ENCODE results near the gene TSKS. TPM values are rescaled to one million over a fixed set of nuclear protein-coding genes. Genes with fewer than 3 reads are reported as not detected.

The TSKS gene
- total and polyA plus RNA-seq, 2 donors (not counting 3 experiments of a cell fraction or from before 2014, with no cell fraction given) = 0.03 TPM; not detected in 1

GRCh38 chr19:49772850-49773432 is 9.8 kb upstream of the TSKS start:
- CTCF ChIA-PET = interaction anchor here (1.4 kb wide), 1 partner anchor 55 kb away, joined by 3 read pairs; no protein-coding TSS in a partner anchor
- FAIRE-seq (no peak), DNase-seq (ENCODE audit: low read depth, low spot score) (no peak)
- dilution Hi-C loops (cut with MboI; ENCODE audit: extremely low pct_ligation_motif_present, low sequenced_read_pairs) = no loop called here
- Histone ChIP-seq H2AFZ (ENCODE audit: low read depth, low read length) (no peak overlapping the region), H3K27me3 (ENCODE audit: control insufficient read depth in 2 of 2, insufficient read depth in 2 of 2, low read length in 2 of 2) (no peaks in the 10 kb centered on the region), H3K4me1 (ENCODE audit: control insufficient read depth, extremely low read depth, insufficient read depth, low read length) (peaks cover 5% of the 10 kb centered on the region), H3K9me1 (replicated peaks; ENCODE audit: control insufficient read depth, extremely low read depth, insufficient read depth, low read length) (no peaks in the 10 kb centered on the region), H3K79me2 (ENCODE audit: control insufficient read depth, insufficient read depth, low read length) (peaks cover 41% of the 10 kb centered on the region), H3K36me3 (ENCODE audit: control insufficient read depth in 2 of 2, extremely low read depth in 1 of 2, insufficient read depth in 2 of 2, low read length in 2 of 2) (peaks cover 0 to 6% of the 10 kb centered on the region in 2 experiments), H4K20me1 (replicated peaks; ENCODE audit: control insufficient read depth, extremely low read depth, insufficient read depth, low read length) (no peaks in the 10 kb centered on the region), H3K9ac (replicated peaks; ENCODE audit: extremely low read depth, insufficient read depth, low read length) (no peak overlapping the region), H3K4me3 (replicated peaks in 1 of 3; ENCODE audit: insufficient read depth in 1 of 3, low read depth in 1 of 3, low read length in 3 of 3) (no peak overlapping the region), H3K27ac (ENCODE audit: insufficient read depth, low read depth, low read length) (no peak overlapping the region), H3K4me2 (ENCODE audit: insufficient read depth, low read length) (no peak overlapping the region), H3K9me3 (replicated peaks; ENCODE audit: control insufficient read depth, insufficient read depth, low read length) (no peaks in the 10 kb centered on the region)
- intact Hi-C loops (cut with micrococcal nuclease) = no loop called here
- POLR2A ChIA-PET = no interaction called here
- TF ChIP-seq GATA2 (IDR thresholded peaks at IDR 0.05; ENCODE audit: insufficient read depth, insufficient read length, low read depth, low read length) = no peak
- no peak for TF ChIP-seq MAX (IDR thresholded peaks at IDR 0.05; ENCODE audit: insufficient read depth, insufficient read length)
- no peak for TF ChIP-seq JUN (IDR thresholded peaks at IDR 0.05; ENCODE audit: borderline replicate concordance, insufficient read depth, insufficient read length, low read depth)
- no peak for TF ChIP-seq POLR2AphosphoS5 (IDR thresholded peaks at IDR 0.05; ENCODE audit: insufficient read depth, low read depth, low read length)
- no peak for TF ChIP-seq EZH2 (IDR thresholded peaks at IDR 0.05; ENCODE audit: borderline replicate concordance, low read depth, low read length, severe bottlenecking)
- no peak for TF ChIP-seq POLR2A (IDR thresholded peaks at IDR 0.05; ENCODE audit: low read depth, low read length)
- no peak for TF ChIP-seq CTCF (IDR thresholded peaks at IDR 0.05; ENCODE audit: extremely low read depth in 1 of 2, insufficient read depth in 1 of 2, low read depth in 1 of 2, low read length in 2 of 2)
- no peak for TF ChIP-seq MYC (IDR thresholded peaks at IDR 0.05; ENCODE audit: low read depth, low read length)
- no peak for TF ChIP-seq FOS (IDR thresholded peaks at IDR 0.05; ENCODE audit: borderline replicate concordance, insufficient read depth, low read length)
- no TSS peak for BruUV-seq (replicated peaks)

Measured in endothelial cell of umbilical vein (primary cell).